ENCODE results near the gene PITPNB.
A peak's percentile ranks its signal among the peaks of the same experiment; 100 is the strongest.

The PITPNB gene

GRCh38 chr22:27804470-27805297 lies 114.4 kb downstream of the PITPNB start:
- DNase-seq (ENCODE audit: low read depth): no peak
- H3K4me3 ChIP-seq (ENCODE audit: low read depth, low read length): no peak overlapping the region
- in situ Hi-C loops (cut with HindIII; ENCODE audit: low sequenced_read_pairs): no loop called here
- TF ChIP-seq CTCF (IDR thresholded peaks at IDR 0.05; ENCODE audit: low read depth, low read length, missing control alignments): peak; percentile 68

GRCh38 chr22:27803841-27804415 lies 115.1 kb downstream of the PITPNB start:
- TF ChIP-seq CTCF (IDR thresholded peaks at IDR 0.05; ENCODE audit: low read depth, low read length, missing control alignments): no peak
- in situ Hi-C loops (cut with HindIII; ENCODE audit: low sequenced_read_pairs): no loop called here
- no peak for DNase-seq (ENCODE audit: low read depth)
- no peak overlapping the region for H3K4me3 ChIP-seq (ENCODE audit: low read depth, low read length)

- no peak for TF ChIP-seq CTCF (IDR thresholded peaks at IDR 0.05; ENCODE audit: low read depth, low read length, missing control alignments)
- DNase-seq (ENCODE audit: low read depth): no peak
- in situ Hi-C loops (cut with HindIII; ENCODE audit: low sequenced_read_pairs): no loop called here
- H3K4me3 ChIP-seq (ENCODE audit: low read depth, low read length): peak overlapping the region; percentile 76
These were observed 116.5 kb downstream of the PITPNB start for GRCh38 chr22:27802346-27803073.

Measured in astrocyte of the cerebellum (primary cell).